ENCODE results near the gene BPIFB3. TPM values are rescaled to one million over a fixed set of nuclear protein-coding genes. Genes with fewer than 3 reads are reported as not detected.

The BPIFB3 gene
- total and polyA plus RNA-seq, 2 experiments from 2014 or later: not detected

DNA sequence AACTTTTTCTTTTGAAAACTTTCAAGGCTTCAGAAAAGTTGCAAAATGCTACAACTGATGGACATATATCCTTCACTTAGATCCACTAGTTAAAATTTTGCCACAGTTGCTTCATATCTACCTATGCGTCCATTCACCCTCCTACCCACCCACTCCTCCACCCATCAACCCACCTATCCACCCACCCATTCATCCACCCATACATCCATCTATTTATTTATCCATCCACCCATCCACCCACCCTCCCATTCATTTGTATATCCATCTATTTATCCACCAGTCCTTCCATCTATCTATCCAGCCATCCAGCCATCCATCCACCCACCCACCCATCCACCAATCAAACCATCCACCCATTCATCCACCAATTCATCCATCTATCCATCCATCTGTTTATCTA is 39.4 kb downstream of the BPIFB3 start:
- WGBS (ENCODE audit: low lambda C conversion rate, missing lambda C conversion rate): 100% methylated on average over 1 of the region's 1 CpG

DNA sequence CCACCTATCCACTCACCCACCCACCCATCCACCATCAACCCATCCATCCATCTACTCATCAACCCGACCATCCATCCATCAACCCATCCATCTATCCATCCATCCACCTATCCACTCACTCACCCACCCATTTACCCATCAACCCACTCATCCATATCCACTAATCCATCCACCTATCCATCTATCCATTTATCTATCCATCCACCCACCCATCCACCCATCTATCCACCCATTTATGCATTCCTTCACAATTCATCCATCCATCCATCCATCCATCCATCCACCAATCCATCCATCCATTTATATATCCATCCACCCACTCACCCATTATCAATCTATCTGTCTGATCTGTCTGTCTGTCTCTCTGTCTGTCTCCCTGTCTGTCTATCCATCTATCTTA is 39.9 kb downstream of the BPIFB3 start:
- H3K4me1 ChIP-seq (ENCODE audit: insufficient read depth): no peaks in the 10 kb centered on the region
- H3K27ac ChIP-seq: no peak overlapping the region
- H3K79me2 ChIP-seq: no peaks in the 10 kb centered on the region
- no peaks in the 10 kb centered on the region for H4K20me1 ChIP-seq (ENCODE audit: insufficient read depth, poor library complexity, severe bottlenecking)
- no peaks in the 10 kb centered on the region for H3K36me3 ChIP-seq (replicated peaks; ENCODE audit: insufficient read depth, low read depth)
- DNase-seq (ENCODE audit: low spot score): no peak
- H3K4me3 ChIP-seq: no peak overlapping the region
- no peaks in the 10 kb centered on the region for H3K9me3 ChIP-seq (ENCODE audit: low read depth)
- H3K4me2 ChIP-seq: no peak overlapping the region
- H3K27me3 ChIP-seq: no peaks in the 10 kb centered on the region
- no peak overlapping the region for H2AFZ ChIP-seq
- no peaks in the 10 kb centered on the region for H3K9me2 ChIP-seq (replicated peaks; ENCODE audit: insufficient read depth)
- 56% methylated on average over 1 of the region's 1 CpG for WGBS (ENCODE audit: low lambda C conversion rate, missing lambda C conversion rate)
- no peak for TF ChIP-seq EZH2 (IDR thresholded peaks at IDR 0.05; ENCODE audit: borderline replicate concordance)
- TF ChIP-seq, protein P1, sequence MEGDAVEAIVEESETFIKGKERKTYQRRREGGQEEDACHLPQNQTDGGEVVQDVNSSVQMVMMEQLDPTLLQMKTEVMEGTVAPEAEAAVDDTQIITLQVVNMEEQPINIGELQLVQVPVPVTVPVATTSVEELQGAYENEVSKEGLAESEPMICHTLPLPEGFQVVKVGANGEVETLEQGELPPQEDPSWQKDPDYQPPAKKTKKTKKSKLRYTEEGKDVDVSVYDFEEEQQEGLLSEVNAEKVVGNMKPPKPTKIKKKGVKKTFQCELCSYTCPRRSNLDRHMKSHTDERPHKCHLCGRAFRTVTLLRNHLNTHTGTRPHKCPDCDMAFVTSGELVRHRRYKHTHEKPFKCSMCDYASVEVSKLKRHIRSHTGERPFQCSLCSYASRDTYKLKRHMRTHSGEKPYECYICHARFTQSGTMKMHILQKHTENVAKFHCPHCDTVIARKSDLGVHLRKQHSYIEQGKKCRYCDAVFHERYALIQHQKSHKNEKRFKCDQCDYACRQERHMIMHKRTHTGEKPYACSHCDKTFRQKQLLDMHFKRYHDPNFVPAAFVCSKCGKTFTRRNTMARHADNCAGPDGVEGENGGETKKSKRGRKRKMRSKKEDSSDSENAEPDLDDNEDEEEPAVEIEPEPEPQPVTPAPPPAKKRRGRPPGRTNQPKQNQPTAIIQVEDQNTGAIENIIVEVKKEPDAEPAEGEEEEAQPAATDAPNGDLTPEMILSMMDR (IDR thresholded peaks at IDR 0.05; ENCODE audit: poor library complexity): no peak
- no peak for TF ChIP-seq EZH2phosphoT487 (IDR thresholded peaks at IDR 0.05; ENCODE audit: low read depth, severe bottlenecking, unreplicated experiment)

More for the DNA sequence above, 39.4 kb downstream of the BPIFB3 start:
- Histone ChIP-seq H3K36me3 (replicated peaks; ENCODE audit: insufficient read depth, low read depth) (no peaks in the 10 kb centered on the region), H3K4me3 (no peak overlapping the region), H3K27me3 (no peaks in the 10 kb centered on the region), H3K27ac (no peak overlapping the region), H3K79me2 (no peaks in the 10 kb centered on the region), H3K4me2 (no peak overlapping the region), H2AFZ (no peak overlapping the region), H3K9me2 (replicated peaks; ENCODE audit: insufficient read depth) (no peaks in the 10 kb centered on the region), H4K20me1 (ENCODE audit: insufficient read depth, poor library complexity, severe bottlenecking) (no peaks in the 10 kb centered on the region), H3K4me1 (ENCODE audit: insufficient read depth) (no peaks in the 10 kb centered on the region), H3K9me3 (ENCODE audit: low read depth) (no peaks in the 10 kb centered on the region)
- TF ChIP-seq EZH2phosphoT487 (IDR thresholded peaks at IDR 0.05; ENCODE audit: low read depth, severe bottlenecking, unreplicated experiment): no peak
- TF ChIP-seq EZH2 (IDR thresholded peaks at IDR 0.05; ENCODE audit: borderline replicate concordance): no peak
- TF ChIP-seq, protein P1 (IDR thresholded peaks at IDR 0.05; ENCODE audit: poor library complexity): no peak
- DNase-seq (ENCODE audit: low spot score): no peak

DNA sequence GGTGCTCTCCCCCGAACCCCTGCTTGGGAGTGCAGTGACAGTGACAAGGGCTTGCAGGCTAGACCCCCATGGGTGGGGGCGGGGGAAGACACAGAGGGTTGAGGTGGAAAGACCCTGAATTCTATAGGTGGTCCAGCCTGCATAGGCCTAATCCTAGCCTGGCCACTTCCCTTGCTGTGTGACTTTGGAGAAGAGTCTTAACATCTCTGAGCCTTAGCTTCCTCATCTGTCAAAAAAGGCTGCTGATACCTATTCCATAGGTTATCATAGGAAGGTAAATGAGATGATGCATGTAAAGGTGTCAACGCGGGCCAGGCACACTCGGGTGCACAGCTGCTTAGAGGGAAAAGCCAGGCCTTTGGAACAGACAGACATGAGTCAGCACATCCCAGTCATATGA is 41.5 kb downstream of the BPIFB3 start:
- no peaks in the 10 kb centered on the region for H3K9me2 ChIP-seq (replicated peaks; ENCODE audit: insufficient read depth)
- H3K79me2 ChIP-seq: no peaks in the 10 kb centered on the region
- TF ChIP-seq, protein P1 (IDR thresholded peaks at IDR 0.05; ENCODE audit: poor library complexity): no peak
- TF ChIP-seq EZH2 (IDR thresholded peaks at IDR 0.05; ENCODE audit: borderline replicate concordance) (no peak), EZH2phosphoT487 (IDR thresholded peaks at IDR 0.05; ENCODE audit: low read depth, severe bottlenecking, unreplicated experiment) (no peak)
- no peaks in the 10 kb centered on the region for H3K4me1 ChIP-seq (ENCODE audit: insufficient read depth)
- H3K4me2 ChIP-seq: no peak overlapping the region
- no peak for DNase-seq (ENCODE audit: low spot score)
- H3K9me3 ChIP-seq (ENCODE audit: low read depth): no peaks in the 10 kb centered on the region
- 91% methylated on average over 5 of the region's 5 CpGs for WGBS (ENCODE audit: low lambda C conversion rate, missing lambda C conversion rate)
- no peaks in the 10 kb centered on the region for H3K36me3 ChIP-seq (replicated peaks; ENCODE audit: insufficient read depth, low read depth)
- no peaks in the 10 kb centered on the region for H4K20me1 ChIP-seq (ENCODE audit: insufficient read depth, poor library complexity, severe bottlenecking)
- H2AFZ ChIP-seq: no peak overlapping the region
- H3K27ac ChIP-seq: no peak overlapping the region
- H3K27me3 ChIP-seq: no peaks in the 10 kb centered on the region
- no peak overlapping the region for H3K4me3 ChIP-seq
